ENCODE measurements around the gene PTGES2.

- TF ChIP-seq CTCF (IDR thresholded peaks at IDR 0.05; ENCODE audit: low read depth, low read length, poor library complexity, severe bottlenecking) (no peak), EZH2phosphoT487 (IDR thresholded peaks at IDR 0.05; ENCODE audit: borderline replicate concordance, low read length) (no peak)
Observed at GRCh38 chr9:128175726-128176125, 48.2 kb upstream of the PTGES2 start.
